ENCODE results near the gene KCNQ1. TPM values are rescaled to one million over a fixed set of nuclear protein-coding genes. Genes with fewer than 3 reads are reported as not detected.

KCNQ1 gene
- total RNA-seq, 1 experiment from 2014 or later: 10.7 TPM

DNA sequence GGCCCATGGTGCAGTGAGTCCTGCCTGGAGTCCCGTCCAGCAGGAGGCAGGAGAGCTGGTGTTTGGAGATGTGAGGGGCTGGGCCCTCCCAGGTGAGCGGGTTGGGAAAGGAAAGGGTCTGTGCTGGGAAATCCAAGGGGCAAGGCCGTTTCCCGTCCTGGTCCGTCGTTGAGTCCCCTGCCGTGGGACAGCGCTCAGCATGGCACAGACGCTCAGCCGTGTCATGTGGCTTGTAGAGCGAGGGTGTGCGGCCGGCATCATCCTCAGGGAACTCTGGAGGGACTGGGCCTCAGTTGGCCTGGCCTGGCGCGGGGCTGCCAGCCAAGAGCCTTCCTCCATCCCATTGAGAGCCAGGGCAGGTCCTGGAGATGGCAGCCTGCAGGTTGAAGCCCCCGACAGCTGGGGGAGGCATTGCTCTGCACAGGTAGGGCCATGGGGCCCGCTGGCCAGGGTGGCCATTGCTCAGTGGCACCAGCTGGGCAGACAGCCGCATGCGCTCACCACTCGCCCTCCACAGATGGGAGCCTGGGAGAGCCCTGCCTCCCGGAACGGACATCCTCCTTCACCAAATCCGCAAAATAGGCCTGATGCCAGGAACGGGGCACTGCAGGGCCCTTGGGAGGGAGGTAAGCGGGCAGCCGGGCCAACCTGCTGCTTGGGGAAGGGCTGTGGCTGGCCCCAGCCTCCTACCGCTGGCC is 28.7 kb downstream of the KCNQ1 start:
- Histone ChIP-seq H3K79me2 (ENCODE audit: insufficient read depth, low read length) (no peaks in the 10 kb centered on the region), H3K27me3 (ENCODE audit: insufficient read depth, low read length) (no peaks in the 10 kb centered on the region), H4K20me1 (ENCODE audit: insufficient read depth) (no peaks in the 10 kb centered on the region), H3K9ac (ENCODE audit: low read length) (no peak overlapping the region), H3K9me3 (ENCODE audit: control insufficient read depth in 1 of 2, insufficient read depth in 1 of 2, low read depth in 1 of 2, low read length in 2 of 2) (no peaks in the 10 kb centered on the region), H3K4me2 (ENCODE audit: low read length) (no peak overlapping the region), H3K36me3 (ENCODE audit: control insufficient read depth in 1 of 2, insufficient read depth in 2 of 2, low read length in 2 of 2) (no peaks in the 10 kb centered on the region), H3K9me2 (ENCODE audit: insufficient read depth) (no peaks in the 10 kb centered on the region), H3K4me3 (replicated peaks in 1 of 2; ENCODE audit: low read depth in 1 of 2, low read length in 2 of 2) (no peak overlapping the region), H2AFZ (ENCODE audit: low read depth, low read length, poor library complexity, severe bottlenecking) (no peak overlapping the region), H3K27ac (ENCODE audit: low read depth, low read length) (no peak overlapping the region), H3K4me1 (ENCODE audit: control insufficient read depth in 1 of 2, insufficient read depth in 2 of 2, low read length in 2 of 2) (no peaks in the 10 kb centered on the region)
- ChIA-PET RAD21 (ENCODE audit: low non-redundant PET in 1 of 2, low total read pairs in 2 of 2, uncharacterized antibody in 2 of 2, unreplicated experiment in 2 of 2) (no interaction called here), POLR2A (no interaction called here), CTCF (no interaction called here)
- ATAC-seq: no peak
- TF ChIP-seq EGR1 (IDR thresholded peaks at IDR 0.05; ENCODE audit: low read depth): no peak
- no peak for TF ChIP-seq ELF1 (IDR thresholded peaks at IDR 0.05; ENCODE audit: borderline replicate concordance, low read depth)
- TF ChIP-seq YY1 (IDR thresholded peaks at IDR 0.05; ENCODE audit: extremely low read depth, insufficient replicate concordance, low read depth, low read length): no peak
- TF ChIP-seq FOSL1 (IDR thresholded peaks at IDR 0.05; ENCODE audit: low read depth): no peak
- TF ChIP-seq SIN3A (IDR thresholded peaks at IDR 0.05; ENCODE audit: low read depth): no peak
- TF ChIP-seq, protein P1, sequence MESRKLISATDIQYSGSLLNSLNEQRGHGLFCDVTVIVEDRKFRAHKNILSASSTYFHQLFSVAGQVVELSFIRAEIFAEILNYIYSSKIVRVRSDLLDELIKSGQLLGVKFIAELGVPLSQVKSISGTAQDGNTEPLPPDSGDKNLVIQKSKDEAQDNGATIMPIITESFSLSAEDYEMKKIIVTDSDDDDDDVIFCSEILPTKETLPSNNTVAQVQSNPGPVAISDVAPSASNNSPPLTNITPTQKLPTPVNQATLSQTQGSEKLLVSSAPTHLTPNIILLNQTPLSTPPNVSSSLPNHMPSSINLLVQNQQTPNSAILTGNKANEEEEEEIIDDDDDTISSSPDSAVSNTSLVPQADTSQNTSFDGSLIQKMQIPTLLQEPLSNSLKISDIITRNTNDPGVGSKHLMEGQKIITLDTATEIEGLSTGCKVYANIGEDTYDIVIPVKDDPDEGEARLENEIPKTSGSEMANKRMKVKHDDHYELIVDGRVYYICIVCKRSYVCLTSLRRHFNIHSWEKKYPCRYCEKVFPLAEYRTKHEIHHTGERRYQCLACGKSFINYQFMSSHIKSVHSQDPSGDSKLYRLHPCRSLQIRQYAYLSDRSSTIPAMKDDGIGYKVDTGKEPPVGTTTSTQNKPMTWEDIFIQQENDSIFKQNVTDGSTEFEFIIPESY (IDR thresholded peaks at IDR 0.05; ENCODE audit: extremely low read depth, insufficient replicate concordance, low read length): no peak
- no peak for TF ChIP-seq EZH2 (IDR thresholded peaks at IDR 0.05)
- no peak for TF ChIP-seq SP1 (IDR thresholded peaks at IDR 0.05; ENCODE audit: low read depth)
- no peak for TF ChIP-seq POLR2A (IDR thresholded peaks at IDR 0.05; ENCODE audit: borderline replicate concordance, extremely low read depth, insufficient read depth, insufficient read length)
- no peak for TF ChIP-seq ZFX (IDR thresholded peaks at IDR 0.05)
- no peak for DNase-seq (ENCODE audit: low read depth, low spot score)
- intact Hi-C loops (cut with micrococcal nuclease): no loop called here
- no TSS peak for BruUV-seq (replicated peaks)
